Spleen (tissue), 7 donors: Measurements from ENCODE around the gene KSR2.

Experiments
- POLR2A ChIP-seq, 3 donors: fragments of 450-650 bp; IDR thresholded peaks; one replicate each; pipeline ENCODE4 v1.5.1; 2017; ENCODE audit warnings: antibody characterized with exemption in 3 of 3, mild to moderate bottlenecking in 1 of 3
- POLR2AphosphoS5 ChIP-seq, 3 donors: sonication (generic); formaldehyde crosslinking; IDR thresholded peaks; one replicate each; pipeline ENCODE4 v1.5.1; 2017; ENCODE audit warnings: antibody characterized with exemption in 3 of 3
- TF ChIP-seq, protein P1 (sequence below), 11 experiments: fragments of 200-600 bp in 7 of 11; fragments of 450-650 bp in 4 of 11; sonication (generic) in 4 of 11; IDR thresholded peaks in 8 of 11; conservative IDR thresholded peaks in 3 of 11; 1 replicate in 7 of 11; 2 replicates in 4 of 11; pipeline versions ENCODE4 v1.4.0 to v1.8.0; 2016 to 2021; ENCODE audit warnings: antibody characterized with exemption in 11 of 11, inconsistent platforms in 4 of 11, mild to moderate bottlenecking in 1 of 11
- donor health status: DM: no; HTN: no; CAD: no; lungs with moderate emphysema.
- donor health status: DM: no; HTN: no; CAD: no.
- donor health status: DM: no; HTN: no; CAD: no.

- TF ChIP-seq, protein P1, sequence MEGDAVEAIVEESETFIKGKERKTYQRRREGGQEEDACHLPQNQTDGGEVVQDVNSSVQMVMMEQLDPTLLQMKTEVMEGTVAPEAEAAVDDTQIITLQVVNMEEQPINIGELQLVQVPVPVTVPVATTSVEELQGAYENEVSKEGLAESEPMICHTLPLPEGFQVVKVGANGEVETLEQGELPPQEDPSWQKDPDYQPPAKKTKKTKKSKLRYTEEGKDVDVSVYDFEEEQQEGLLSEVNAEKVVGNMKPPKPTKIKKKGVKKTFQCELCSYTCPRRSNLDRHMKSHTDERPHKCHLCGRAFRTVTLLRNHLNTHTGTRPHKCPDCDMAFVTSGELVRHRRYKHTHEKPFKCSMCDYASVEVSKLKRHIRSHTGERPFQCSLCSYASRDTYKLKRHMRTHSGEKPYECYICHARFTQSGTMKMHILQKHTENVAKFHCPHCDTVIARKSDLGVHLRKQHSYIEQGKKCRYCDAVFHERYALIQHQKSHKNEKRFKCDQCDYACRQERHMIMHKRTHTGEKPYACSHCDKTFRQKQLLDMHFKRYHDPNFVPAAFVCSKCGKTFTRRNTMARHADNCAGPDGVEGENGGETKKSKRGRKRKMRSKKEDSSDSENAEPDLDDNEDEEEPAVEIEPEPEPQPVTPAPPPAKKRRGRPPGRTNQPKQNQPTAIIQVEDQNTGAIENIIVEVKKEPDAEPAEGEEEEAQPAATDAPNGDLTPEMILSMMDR (IDR thresholded peaks at IDR 0.05 in 8 of 11, conservative IDR thresholded peaks at IDR 0.05 in 3 of 11) = no peak
- TF ChIP-seq POLR2A (IDR thresholded peaks at IDR 0.05) = no peak
- no peak for TF ChIP-seq POLR2AphosphoS5 (IDR thresholded peaks at IDR 0.05)
Observed at GRCh38 chr12:117658226-117658625, 310.6 kb downstream of the KSR2 start.
